Measurements from ENCODE around the gene LIF. TPM values are rescaled to one million over a fixed set of nuclear protein-coding genes. Genes with fewer than 3 reads are reported as not detected.

Gene LIF
- total RNA-seq, 4 donors from 2014 or later = 4.0 to 5.2 (median 4.4) TPM

- TF ChIP-seq EP300 (IDR thresholded peaks at IDR 0.05; ENCODE audit: low read depth) (no peak), POLR2A (IDR thresholded peaks at IDR 0.05) (no peak), CTCF (IDR thresholded peaks at IDR 0.05) (no peak), POLR2AphosphoS5 (IDR thresholded peaks at IDR 0.05) (no peak)
- no peak for DNase-seq
- Histone ChIP-seq H3K27me3 (no peaks in the 10 kb centered on the region), H3K4me3 (no peak overlapping the region), H3K27ac (no peak overlapping the region), H3K9me3 (no peaks in the 10 kb centered on the region), H3K4me1 (peaks cover 3 to 31% (median 13%) of the 10 kb centered on the region in 4 donors), H3K36me3 (no peaks in the 10 kb centered on the region)
- intact Hi-C loops (cut with DNase I; ENCODE audit: low total_unique reads) = loop anchor here (5.0 to 10.0 kb wide), 2 partner anchors 95 to 227 kb away; partner anchors contain the start of genes CCDC157 and SF3A1
- 86% methylated on average over 8 of the region's 11 CpGs; no CpG with 5 or more reads in 1 of the 2 donors for WGBS, 2 donors (ENCODE audit: low coverage in 1 of 2)
- in situ Hi-C loops (cut with MboI; ENCODE audit: low pct_ligation_motif_present in 1 of 4, low pct_unique_long_range_greater_than_20kb in 1 of 4, low sequenced_read_pairs in 3 of 4) = loop anchor here in 3 of 4 donors (10.0 kb wide), 3 partner anchors 125 to 155 kb away; partner anchors contain the start of genes RNF215 (in 1 of the 3) and SEC14L2 (in 1 of the 3)
Observed at GRCh38 chr22:30260276-30260675, 13.7 kb upstream of the LIF start.

GRCh38 chr22:30254314-30254713, 7.8 kb upstream of the LIF start:
- intact Hi-C loops (cut with DNase I; ENCODE audit: low total_unique reads) (loop anchor here (5.0 kb wide), 1 partner anchor 142 kb away; no protein-coding TSS in a partner anchor), in situ Hi-C loops (cut with MboI; ENCODE audit: low pct_ligation_motif_present in 1 of 4, low pct_unique_long_range_greater_than_20kb in 1 of 4, low sequenced_read_pairs in 3 of 4) (no loop called here)

GRCh38 chr22:30253205-30253852, 6.8 kb upstream of the LIF start:
- H3K27me3 ChIP-seq = no peaks in the 10 kb centered on the region
- no peaks in the 10 kb centered on the region for H3K36me3 ChIP-seq
- H3K9me3 ChIP-seq = no peaks in the 10 kb centered on the region
- peak; percentile 82 for DNase-seq
- 31 to 40% methylated on average over 1 to 20 of the region's 22 CpGs for WGBS, 2 donors (ENCODE audit: low coverage in 1 of 2)
- in situ Hi-C loops (cut with MboI; ENCODE audit: low pct_ligation_motif_present in 1 of 4, low pct_unique_long_range_greater_than_20kb in 1 of 4, low sequenced_read_pairs in 3 of 4) = no loop called here
- TF ChIP-seq EP300 (IDR thresholded peaks at IDR 0.05; ENCODE audit: low read depth) (no peak), POLR2AphosphoS5 (IDR thresholded peaks at IDR 0.05) (peak in 1 of 3 donors; percentile 25), CTCF (IDR thresholded peaks at IDR 0.05) (no peak), POLR2A (IDR thresholded peaks at IDR 0.05) (peak; percentile 18)
- peaks cover 19 to 52% (median 39%) of the 10 kb centered on the region in 4 donors for H3K4me1 ChIP-seq
- H3K27ac ChIP-seq = peak overlapping the region; percentile 68 to 82 (median 77)
- H3K4me3 ChIP-seq = no peak overlapping the region
- intact Hi-C loops (cut with DNase I; ENCODE audit: low total_unique reads) = loop anchor here (5.0 kb wide), 1 partner anchor 141 kb away; no protein-coding TSS in a partner anchor

More at GRCh38 chr22:30254314-30254713, 7.8 kb upstream of the LIF start:
- Histone ChIP-seq H3K27ac (peak overlapping the region in 3 of 4 donors; percentile 75 to 82 (median 79)), H3K27me3 (no peaks in the 10 kb centered on the region), H3K9me3 (no peaks in the 10 kb centered on the region), H3K4me1 (peaks cover 19 to 46% (median 33%) of the 10 kb centered on the region in 4 donors), H3K4me3 (no peak overlapping the region), H3K36me3 (no peaks in the 10 kb centered on the region)
- DNase-seq = no peak
- 78% methylated on average over 6 of the region's 6 CpGs; no CpG with 5 or more reads in 1 of the 2 donors for WGBS, 2 donors (ENCODE audit: low coverage in 1 of 2)
- TF ChIP-seq POLR2A (IDR thresholded peaks at IDR 0.05) = no peak
- TF ChIP-seq POLR2AphosphoS5 (IDR thresholded peaks at IDR 0.05) = no peak
- no peak for TF ChIP-seq CTCF (IDR thresholded peaks at IDR 0.05)
- no peak for TF ChIP-seq EP300 (IDR thresholded peaks at IDR 0.05; ENCODE audit: low read depth)

- peak; percentile 78 for DNase-seq
- Histone ChIP-seq H3K4me1 (peaks cover 23 to 55% (median 44%) of the 10 kb centered on the region in 4 donors), H3K36me3 (no peaks in the 10 kb centered on the region), H3K27me3 (no peaks in the 10 kb centered on the region), H3K9me3 (no peaks in the 10 kb centered on the region), H3K27ac (peak overlapping the region; percentile 68 to 82 (median 77)), H3K4me3 (no peak overlapping the region)
- TF ChIP-seq EP300 (IDR thresholded peaks at IDR 0.05; ENCODE audit: low read depth) (no peak), CTCF (IDR thresholded peaks at IDR 0.05) (peak in 1 of 5 experiments; percentile 17), POLR2A (IDR thresholded peaks at IDR 0.05) (peak; percentile 24)
- WGBS, 2 donors (ENCODE audit: low coverage in 1 of 2) = 45% methylated on average over 22 of the region's 22 CpGs; no CpG with 5 or more reads in 1 of the 2 donors
- in situ Hi-C loops (cut with MboI; ENCODE audit: low pct_ligation_motif_present in 1 of 4, low pct_unique_long_range_greater_than_20kb in 1 of 4, low sequenced_read_pairs in 3 of 4) = no loop called here
- intact Hi-C loops (cut with DNase I; ENCODE audit: low total_unique reads) = loop anchor here (5.0 kb wide), 1 partner anchor 140 kb away; no protein-coding TSS in a partner anchor
Observed at GRCh38 chr22:30252411-30253204, 6.0 kb upstream of the LIF start.
